CD4-positive, alpha-beta T cell treated with Interleukin-6 for 4 hours (primary cell): ENCODE results near the gene VSIG4.
A peak's percentile ranks its signal among the peaks of the same experiment; 100 is the strongest.
"Not testable (repeated sequence)": the region's sequence is repeated elsewhere in the genome, so short reads cannot be mapped to it uniquely, and the experiment has no call there.

Experiments
- DNase-seq: peaks from one replicate; pipeline ENCODE4 v3.0.0-alpha.2; 2020; ENCODE audit warnings: mixed read lengths

The VSIG4 gene, protein sequence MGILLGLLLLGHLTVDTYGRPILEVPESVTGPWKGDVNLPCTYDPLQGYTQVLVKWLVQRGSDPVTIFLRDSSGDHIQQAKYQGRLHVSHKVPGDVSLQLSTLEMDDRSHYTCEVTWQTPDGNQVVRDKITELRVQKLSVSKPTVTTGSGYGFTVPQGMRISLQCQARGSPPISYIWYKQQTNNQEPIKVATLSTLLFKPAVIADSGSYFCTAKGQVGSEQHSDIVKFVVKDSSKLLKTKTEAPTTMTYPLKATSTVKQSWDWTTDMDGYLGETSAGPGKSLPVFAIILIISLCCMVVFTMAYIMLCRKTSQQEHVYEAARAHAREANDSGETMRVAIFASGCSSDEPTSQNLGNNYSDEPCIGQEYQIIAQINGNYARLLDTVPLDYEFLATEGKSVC

DNA sequence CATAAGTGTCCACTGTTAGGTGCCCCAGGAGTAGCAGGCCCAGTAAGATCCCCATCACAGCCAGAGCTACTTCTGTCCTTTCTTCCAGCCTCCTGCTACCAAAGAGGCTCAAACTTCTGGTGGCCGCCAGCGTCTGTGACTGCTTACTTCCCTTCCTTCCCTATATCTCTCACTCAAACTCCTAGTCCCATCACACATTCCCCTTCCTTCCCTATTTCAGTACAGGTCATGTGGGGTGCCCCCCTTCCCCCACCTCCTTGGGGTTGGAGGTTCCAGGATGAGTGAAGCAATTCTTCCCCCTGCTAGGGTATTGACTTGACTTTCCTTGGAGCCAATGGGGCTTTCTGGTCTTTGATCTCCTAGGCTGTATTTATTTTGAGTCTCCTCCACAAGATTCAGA, at the start of gene VSIG4:
Gene VSIG4 (minus strand): TSS at position 137 of the 400 bp plus-strand sequence. CDS start 82 bp downstream, at position 55.
- no peak for DNase-seq

DNA sequence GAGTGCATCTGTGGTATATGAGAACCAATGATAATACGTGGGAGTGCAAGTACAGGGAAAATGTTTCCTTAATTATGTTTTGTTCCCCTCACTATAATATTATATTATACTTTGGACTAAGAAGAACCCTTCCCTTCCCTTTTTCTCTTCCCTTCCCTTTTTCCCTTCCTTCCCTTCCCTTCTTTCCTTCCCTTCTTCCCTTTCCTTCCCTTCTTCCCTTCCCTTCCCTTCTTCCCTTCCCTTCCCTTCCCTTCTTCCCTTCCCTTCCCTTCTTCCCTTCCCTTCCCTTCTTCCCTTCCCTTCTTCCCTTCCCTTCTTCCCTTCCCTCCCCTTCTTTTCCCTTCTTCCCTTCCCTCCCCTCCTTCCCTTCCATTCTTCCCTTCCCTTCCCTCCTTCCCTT, 36.9 kb upstream of the VSIG4 start:
- DNase-seq, result no peak

DNA sequence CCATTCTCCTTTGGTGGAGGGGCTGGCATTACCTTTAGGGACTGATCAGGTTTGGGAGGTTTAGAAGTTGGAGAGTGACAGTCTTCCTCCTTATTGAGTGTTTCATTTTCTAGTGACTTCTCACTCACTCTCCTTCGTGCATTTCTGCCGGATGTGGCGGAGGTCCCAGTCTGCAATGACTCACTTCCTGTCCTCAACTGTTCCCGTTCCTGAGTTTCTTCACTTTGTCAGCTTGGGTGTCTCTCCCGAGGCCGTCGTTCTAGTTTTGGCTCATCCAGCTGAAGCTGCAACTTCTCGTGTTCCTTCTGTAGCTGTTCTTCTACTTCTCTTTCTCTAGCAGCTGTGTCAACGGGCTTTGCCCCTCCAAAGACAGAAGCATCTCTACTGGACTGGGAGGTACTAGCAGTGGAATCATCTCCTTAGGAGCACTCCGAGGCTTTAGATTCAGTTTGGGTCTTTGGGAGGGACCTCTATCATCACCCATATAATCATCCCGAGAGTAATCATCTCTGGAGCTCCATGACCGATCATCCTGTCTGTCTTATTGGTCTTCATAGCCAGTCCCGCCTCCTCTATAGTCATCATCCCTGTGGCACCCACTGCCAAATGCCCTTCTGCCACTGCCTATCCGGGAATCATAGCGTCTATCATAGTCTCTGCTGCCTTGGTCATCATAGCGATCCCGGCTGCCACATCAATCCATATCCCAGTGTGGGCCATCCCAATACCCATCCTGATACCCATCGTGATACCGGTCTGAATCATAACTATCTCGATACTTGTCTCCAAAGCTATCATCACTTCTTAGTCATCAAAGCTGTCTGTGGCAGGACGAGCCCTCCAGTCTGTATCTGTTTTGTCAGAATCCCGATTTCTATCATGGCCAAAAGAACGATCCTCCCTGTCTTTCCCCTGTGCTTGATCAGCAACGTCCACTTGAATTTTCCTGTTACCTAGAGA, 35.3 kb upstream of the VSIG4 start:
- DNase-seq, result peak; percentile 63

DNA sequence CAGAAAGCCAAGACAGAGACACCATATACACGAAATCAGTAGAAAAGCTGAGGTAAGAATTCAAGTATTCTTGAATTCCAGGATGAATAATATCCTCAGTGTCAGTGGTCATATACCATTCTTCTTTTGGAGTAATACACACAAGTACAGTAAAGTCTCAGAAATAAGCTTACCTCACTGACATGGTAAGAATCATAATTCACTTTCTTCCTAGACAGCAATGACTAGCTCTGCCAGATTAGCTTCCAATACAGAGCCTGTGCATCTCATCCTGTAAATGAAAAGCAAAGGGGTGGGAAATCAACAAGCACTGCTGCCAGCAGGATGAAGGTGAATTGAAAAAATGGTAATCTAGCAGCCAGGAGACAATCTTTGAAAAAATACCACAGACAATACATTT, 31.2 kb upstream of the VSIG4 start:
- no peak for DNase-seq

DNA sequence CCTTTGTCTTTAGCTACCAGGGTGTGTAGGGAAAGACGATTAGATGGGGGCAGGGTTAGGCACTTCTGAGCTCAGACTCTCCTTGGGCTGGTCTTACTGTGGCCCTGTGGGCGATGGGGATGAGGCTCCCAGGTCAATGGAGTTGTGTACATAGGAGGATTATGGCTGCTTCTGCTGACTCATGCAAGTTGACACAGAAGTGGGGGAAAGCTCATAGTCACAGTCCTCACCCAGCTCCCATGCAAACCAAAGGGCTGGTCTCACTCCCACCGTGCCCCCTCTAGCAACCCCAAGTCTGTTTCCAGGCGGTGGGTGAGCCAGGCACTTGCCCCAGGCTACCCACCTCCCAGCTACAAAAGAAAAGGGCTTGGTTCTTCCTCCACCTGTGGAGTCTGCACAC, 24.4 kb upstream of the VSIG4 start:
- DNase-seq, result no peak

DNA sequence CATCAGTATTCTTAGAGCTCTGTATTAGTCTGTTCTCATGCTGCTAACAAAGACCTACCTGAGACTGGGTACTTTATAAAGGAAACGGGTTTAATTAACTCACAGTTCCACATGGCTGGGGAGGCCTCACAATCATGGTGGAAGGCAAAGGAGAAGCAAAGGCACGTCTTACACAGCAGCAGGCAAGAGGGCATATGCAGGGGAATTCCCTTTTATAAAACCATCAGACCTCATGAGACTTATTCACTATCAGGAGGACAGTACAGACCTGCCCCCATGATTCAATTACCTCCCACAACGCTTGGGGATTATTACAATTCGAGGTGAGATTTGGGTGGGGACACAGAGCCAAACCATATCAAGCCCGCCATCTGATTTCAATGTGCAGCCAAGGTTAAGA, 17.1 kb upstream of the VSIG4 start:
- not testable (repeated sequence) for DNase-seq

DNA sequence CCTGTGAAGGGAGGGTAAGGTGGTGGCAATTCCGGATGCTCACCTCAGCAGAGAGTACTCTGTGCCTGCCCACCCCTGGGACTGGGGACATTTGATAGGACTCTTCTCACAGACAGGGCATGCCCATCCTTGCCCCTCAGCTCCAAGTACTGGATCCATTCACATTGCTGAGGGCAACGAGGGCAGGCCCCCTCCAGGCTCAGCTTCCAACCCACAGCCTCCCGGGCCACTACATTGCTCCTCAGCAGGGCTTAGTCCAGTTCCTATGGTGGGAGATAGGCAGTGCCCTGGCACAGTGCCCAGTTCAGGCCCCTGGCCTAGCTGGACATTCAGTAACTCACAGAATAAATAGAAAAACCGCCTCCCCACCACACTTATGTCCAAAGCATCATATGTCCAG, 15.1 kb upstream of the VSIG4 start:
- DNase-seq, result no peak

DNA sequence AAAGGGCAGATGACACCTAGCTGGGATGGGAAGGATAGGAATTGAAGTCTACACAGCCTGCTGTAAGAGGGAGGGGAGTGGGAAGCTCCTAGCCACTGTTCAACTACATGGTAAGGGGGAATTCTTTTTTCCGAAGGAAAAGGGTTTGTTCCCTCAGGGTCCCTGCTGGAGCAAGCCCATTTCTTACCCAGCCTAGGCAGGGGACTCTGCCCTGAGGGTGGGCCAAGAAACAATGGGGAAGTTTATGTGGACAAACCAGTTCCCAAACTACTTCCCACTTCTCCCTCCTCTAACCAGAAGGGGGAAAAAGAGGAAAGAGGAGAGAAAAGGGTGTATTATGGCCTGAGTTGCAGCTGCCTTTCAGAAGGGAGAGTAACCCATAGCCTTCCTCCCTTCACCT, 13.5 kb upstream of the VSIG4 start:
- no peak for DNase-seq

DNA sequence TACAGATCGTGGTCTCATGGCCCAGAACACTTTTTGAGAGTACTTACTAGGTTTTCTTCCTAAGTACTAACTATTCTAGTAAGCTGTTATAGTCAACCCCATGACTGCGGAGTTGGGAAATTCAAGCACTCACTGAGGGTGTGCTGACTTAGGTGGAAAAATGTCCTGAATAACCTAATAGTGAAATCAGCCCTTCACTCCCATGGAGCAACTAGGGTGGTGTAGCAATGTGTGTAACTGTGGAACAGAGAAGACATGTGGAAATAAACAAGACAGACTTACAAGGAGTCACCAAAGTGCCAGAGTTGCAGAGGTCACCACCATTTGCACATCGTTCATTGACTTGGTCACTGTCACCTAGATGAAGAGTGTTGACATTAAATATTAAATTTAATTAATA, 12.1 kb upstream of the VSIG4 start:
- no peak for DNase-seq

DNA sequence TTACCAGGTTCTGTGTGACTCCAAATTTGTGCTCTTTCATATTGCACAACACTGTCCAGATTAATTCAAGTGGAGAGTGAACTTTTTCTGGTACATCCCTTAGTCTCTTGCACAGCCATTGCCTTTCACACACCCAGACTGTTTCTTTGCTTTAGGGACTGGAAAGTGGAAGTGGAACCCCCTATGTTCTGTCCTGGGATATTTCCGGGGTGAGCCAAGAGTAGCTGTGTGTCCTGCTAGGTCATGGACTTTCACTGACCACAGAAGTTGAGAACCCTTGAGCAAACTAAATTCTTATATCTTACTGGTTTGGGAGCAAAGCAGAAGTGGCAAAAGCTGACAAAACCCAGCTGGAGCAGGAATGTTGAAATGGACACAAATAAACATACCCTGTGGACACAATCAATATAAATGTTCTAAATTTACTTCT, 10.3 kb upstream of the VSIG4 start:
- no peak for DNase-seq

DNA sequence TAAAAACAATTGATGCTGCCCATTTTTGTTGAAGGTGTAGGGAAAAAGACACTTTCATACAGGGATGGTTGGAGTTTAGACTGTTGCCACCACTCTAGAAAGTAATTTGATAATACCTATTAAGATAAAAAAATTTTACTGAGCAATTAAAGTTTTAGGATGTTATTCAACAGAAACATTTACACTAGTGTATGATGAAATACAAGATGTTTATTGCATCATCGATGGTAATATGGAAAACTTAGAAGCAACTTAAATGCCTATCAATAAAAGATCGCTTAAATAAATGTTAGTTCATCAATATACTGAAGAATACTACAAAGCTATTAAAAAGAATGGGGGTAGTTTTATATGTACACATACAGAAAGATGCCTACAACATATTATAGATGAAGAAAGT, 9.2 kb upstream of the VSIG4 start:
- no peak for DNase-seq

DNA sequence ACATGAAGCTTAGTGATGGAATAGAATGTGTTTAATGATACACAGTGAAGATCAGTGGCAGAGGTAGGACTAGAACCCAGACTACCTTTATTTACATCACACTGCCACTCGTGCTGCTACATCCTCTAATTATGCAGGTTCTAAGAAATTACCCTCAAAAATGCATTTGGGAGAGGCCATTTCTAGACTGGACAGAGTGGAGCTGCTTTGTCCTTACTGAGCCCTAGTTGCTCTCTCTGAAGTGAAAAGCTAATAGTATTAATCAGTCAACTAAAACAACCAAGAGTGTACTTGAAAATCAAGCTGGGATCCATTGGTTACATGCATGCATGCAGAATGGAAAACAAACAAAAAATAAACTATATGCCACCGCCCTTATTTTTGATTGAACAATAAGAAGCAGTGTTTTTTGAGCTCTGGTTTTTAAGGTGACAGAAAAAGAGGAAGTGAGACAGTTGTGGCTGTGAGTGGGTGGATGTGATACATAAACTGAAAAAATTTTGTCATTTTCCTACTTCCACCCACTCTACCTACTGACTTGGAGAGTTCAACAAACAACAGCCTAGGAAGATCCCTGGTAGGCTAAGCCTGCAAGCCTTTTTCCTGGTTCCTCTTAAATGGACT, 6.8 kb upstream of the VSIG4 start:
- DNase-seq, result peak; percentile 8

DNA sequence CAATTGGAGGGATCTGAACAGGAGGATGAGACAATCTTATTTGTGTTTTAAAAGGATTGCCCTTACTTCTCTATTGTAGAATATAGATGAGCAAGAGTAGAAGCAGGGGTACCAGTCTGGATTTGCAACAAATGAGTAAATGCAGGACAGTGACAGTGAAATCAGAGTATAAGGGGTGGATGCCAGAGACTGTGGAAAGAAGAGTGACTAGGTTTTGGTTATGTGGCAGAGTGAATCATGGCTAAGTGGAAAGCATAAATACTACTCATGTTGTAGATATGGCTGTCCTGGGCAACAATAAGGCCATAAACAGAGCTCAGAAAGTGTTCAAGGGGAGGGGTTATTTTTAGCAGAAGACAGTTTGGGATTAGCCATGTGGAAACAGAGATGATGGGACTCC, 6.0 kb upstream of the VSIG4 start:
- DNase-seq, result no peak

DNA sequence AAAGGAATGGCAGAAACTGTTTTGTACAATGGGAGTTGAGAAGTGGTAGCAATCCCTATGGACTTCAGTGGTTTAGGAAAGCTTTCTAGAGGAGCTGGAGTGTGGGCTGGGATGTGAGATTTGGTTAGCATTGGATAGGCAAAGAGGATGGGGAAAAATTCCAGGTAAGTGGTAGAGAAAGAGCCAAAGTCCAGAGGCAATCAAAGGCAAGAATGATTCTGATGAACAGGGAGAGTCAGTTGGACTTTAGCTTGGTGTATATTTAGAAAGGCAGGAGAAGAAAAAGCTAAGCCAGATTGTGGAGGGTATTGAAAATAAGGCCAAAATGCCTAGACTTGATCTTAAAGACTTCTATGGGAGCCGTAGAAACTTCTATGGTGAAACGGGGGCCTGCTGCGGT, 3.7 kb upstream of the VSIG4 start:
- DNase-seq, result no peak

DNA sequence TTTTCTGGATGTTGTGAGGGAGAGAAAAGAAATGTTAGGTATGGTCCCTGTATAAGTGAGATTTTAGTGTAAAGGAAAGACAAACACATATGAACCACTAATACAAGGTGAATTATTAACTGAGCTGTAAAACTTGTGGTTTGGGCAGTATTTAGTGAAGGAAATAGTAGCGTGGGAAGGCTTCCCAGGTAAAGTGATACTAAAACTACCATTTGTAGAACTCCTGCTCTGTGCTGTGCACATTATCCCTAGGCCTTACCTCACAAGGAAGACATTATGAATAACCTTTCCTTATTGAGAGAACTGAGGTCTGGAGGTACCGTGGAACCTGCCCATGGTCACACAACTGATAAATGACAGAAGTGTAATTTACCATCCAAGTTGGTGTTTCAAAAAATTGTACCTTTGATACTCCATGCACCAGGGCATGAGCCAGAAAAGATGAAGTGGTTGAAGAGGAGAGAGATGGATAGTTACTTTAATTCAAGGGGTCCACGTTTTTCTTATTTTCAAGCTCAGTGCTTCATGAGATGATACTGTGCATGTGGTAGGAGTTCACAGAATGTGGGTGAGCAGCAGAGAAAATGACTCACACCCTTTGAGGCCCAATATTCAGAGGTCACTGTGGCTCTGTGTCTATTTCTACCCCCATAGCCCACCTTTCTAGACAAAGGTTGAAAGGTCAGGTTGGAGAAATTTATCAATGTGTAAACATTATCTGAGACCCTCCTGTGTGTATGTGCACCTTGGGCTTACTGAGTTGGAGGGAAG, 2.6 kb upstream of the VSIG4 start:
- no peak for DNase-seq

DNA sequence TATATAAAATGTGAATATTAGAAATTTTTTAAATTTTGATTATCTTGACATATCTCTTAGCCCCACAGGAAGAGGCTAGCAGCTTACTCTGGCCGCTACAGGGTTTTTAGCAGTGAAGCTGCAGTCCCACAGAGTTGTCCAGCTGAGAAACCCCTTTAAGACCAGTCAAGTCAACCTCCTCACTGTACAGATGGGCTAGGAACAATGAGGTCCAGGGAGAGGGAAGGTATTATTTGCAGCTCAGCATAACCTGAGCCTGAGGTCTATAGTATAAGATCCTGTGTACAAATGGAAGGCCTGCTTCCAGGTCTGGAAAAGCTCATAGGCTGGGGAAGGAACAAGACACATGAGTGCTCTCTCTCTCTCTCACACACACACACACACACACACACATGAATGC, 1.8 kb downstream of the VSIG4 start:
- DNase-seq, result no peak

DNA sequence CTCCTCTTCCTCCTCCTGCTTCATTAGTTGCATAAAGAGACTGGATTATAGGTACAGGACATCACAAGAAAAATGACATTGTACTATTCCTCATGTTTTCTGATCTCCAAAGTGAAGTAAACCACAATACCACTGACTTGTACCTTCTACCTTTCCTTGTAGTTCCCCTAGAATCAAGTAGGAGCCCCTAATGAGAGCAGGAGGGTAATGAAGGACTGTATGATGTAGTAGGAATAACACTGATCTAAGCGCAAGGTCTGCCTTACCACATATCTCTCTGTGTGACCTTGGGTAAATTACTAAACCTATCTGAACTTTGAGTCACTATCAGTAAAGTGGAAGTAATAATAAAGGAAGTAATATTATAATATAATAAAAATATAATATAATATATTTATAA, 3.6 kb downstream of the VSIG4 start:
- no peak for DNase-seq

DNA sequence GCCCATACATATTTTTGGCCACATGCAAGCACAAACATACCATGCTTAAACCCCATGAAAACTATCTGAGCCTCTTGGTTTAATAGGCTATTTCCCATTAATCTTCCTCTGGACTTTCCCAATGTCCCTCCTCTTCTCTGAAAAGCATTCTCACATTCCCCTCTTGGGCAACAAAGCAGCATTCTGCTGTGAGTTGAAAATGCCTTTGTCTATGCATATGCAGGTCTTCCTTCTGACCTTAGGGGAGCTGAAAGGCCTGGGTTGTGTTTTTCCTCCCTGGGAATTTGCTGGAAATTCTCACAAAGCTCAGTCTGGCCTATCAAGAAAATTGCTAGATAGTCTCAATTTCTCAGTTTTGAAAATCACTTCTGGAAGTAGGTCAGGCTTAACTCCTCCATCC, 4.2 kb downstream of the VSIG4 start:
- DNase-seq, result no peak

DNA sequence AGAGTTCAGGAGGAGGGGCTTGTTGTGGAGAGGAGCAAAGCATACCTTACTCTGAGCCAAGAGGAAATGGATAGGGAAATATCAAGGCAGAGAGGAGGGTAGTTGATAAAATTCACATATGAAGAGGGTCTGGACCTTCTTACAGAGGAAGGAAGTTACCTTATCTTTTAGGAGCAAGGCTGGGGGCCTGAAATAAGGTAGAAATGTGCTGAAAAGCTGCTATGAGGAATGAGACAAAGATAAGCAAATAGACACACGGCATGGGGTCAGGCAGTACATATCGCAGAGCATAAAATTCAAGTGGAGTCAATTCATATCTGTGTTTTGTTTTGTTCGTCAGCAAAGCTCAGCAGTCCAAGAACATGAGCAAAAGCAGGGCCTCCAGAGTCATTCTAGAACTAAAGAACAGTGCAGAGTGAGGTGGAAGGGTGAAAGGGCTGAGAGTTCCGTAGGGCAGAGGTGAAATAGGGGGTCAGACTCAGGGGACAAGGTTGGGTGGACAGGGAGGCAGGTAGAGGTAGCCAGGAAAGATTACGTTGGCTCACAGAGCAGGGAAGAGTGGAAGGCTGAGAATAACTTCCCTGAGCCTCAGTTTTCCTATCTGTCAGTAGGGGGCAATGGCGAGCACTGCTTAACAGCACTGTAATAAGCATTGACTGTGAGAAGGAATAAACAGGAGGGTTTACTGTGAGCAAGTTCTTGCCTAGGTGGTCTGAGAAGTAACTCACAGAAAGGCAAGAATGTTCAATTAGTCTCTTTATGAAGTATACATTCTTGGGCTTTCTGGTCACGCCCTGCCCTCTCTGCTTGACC, 9.2 kb downstream of the VSIG4 start:
- DNase-seq, result peak; percentile 51

DNA sequence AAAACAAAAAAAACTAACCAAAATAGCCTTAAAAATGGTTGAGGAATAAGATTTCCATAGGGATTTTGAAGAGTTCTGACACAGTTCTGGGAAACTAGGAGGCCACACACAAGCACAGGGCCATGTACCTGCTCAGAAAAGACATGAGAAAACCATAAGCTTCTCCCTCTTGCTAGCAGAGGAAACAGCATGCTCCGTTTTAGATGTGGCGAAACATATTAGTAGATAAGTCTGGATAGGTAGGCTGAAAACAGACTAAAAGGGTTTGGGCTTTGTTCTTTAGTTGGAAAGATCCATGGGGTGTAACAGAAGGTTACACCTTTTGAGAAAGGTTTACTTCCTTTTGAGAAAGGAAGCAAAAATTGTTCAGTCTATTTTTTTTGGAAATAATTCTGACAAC, 10.9 kb downstream of the VSIG4 start:
- no peak for DNase-seq

DNA sequence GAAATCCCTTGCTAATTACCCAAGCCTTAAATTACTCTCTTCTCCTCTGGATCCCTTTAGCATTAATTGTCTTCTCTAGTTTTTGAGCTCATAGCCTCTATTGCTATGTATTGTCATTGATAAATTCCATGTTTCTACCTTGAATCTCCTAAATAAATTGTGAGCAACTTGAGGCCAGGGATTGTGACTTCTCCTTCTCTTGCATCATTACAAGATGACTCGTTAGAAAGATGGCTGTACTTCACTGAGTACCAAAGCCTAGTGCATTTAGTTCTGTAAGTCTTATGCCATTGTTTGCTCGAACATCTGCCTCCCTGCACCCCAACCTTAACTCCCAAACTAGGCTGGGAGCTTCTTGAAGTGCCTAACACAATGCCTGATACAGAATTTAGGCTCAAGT, 15.3 kb downstream of the VSIG4 start:
- DNase-seq, result no peak

DNA sequence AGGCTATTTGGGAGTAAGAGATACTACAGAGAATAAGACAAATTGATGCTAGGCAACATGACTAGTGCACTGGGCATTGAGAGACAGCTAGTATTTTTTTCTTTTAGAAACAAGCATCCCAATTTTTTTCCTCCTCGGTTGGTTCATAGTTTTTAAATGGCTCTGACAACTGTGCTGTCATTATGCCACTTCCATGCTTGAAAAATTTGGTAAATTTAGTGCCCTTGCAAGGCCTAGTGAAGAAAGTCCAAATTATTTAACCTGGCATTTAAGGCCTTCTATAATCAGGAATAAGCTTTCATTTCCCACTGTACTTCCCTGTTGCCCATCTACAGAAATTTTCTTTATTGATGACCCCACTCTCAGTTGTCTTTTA, 15.8 kb downstream of the VSIG4 start:
- no peak for DNase-seq
